SK-N-SH (cell line): Measurements from ENCODE around the gene CMBL.

ENCODE experiments used
- CHD2 ChIP-seq: fragments of 150-350 bp; IDR thresholded peaks from 2 replicates; pipeline ENCODE4 v1.6.1; 2018; ENCODE audit warnings: low read length; ENCODE audit not compliant: partially characterized antibody
- CTCF ChIP-seq: fragments of 200-600 bp; sonication (generic); IDR thresholded peaks from 2 replicates; pipeline ENCODE4 v1.6.1; 2017; ENCODE audit warnings: antibody characterized with exemption, mild to moderate bottlenecking, moderate library complexity
- EP300 ChIP-seq, 2 experiments: IDR thresholded peaks; 2 replicates each; pipeline versions ENCODE4 v1.4.0 to v1.6.1; 2012; ENCODE audit warnings: borderline replicate concordance in 1 of 2, low read depth in 1 of 2, low read length in 1 of 2
- EZH2phosphoT487 ChIP-seq: fragments of 200-600 bp; sonication (generic); IDR thresholded peaks from 2 replicates; pipeline ENCODE4 v1.6.1; 2017; ENCODE audit warnings: low read depth, mixed run types, mild to moderate bottlenecking, antibody characterized with exemption, moderate library complexity, borderline replicate concordance
- FOSL2 ChIP-seq: IDR thresholded peaks from 2 replicates; pipeline ENCODE4 v1.4.0; 2012; ENCODE audit warnings: low read depth, mild to moderate bottlenecking, moderate library complexity, borderline replicate concordance
- GABPA ChIP-seq: IDR thresholded peaks from 2 replicates; pipeline ENCODE4 v1.4.0; 2012; ENCODE audit warnings: low read depth, mild to moderate bottlenecking
- MAX ChIP-seq: IDR thresholded peaks from 2 replicates; pipeline ENCODE4 v1.4.0; 2012; ENCODE audit warnings: low read depth
- MXI1 ChIP-seq: IDR thresholded peaks from 2 replicates; pipeline ENCODE4 v1.6.1; 2012; ENCODE audit warnings: mild to moderate bottlenecking, low read depth, low read length, improper control_type of control experiment
- NFIC ChIP-seq: IDR thresholded peaks from 2 replicates; pipeline ENCODE4 v1.4.0; 2012; ENCODE audit warnings: borderline replicate concordance
- POLR2AphosphoS5 ChIP-seq: IDR thresholded peaks from 2 replicates; pipeline ENCODE4 v1.6.1; 2012; ENCODE audit warnings: low read depth, low read length
- RAD21 ChIP-seq: IDR thresholded peaks from 2 replicates; pipeline ENCODE4 v1.6.1; 2012; ENCODE audit warnings: mild to moderate bottlenecking, low read length
- REST ChIP-seq: IDR thresholded peaks from 2 replicates; pipeline ENCODE4 v1.6.1; 2012; ENCODE audit warnings: mild to moderate bottlenecking, low read depth, low read length, moderate library complexity
- TAF1 ChIP-seq: IDR thresholded peaks from 2 replicates; pipeline ENCODE4 v1.6.1; 2012; ENCODE audit warnings: low read depth, mild to moderate bottlenecking, low read length, moderate library complexity, borderline replicate concordance
- USF2 ChIP-seq: fragments of 150-350 bp; IDR thresholded peaks from 2 replicates; pipeline ENCODE4 v1.6.1; 2017; ENCODE audit warnings: antibody characterized with exemption, low read length, low read depth, borderline replicate concordance

- TF ChIP-seq CTCF, result no peak
- no peak for TF ChIP-seq MXI1
- TF ChIP-seq MAX, result no peak
- no peak for TF ChIP-seq EP300 (IDR thresholded peaks at IDR 0.05; ENCODE audit: borderline replicate concordance in 1 of 2, low read depth in 1 of 2, low read length in 1 of 2)
- TF ChIP-seq EZH2phosphoT487, result no peak
- no peak for TF ChIP-seq USF2
- TF ChIP-seq FOSL2, result no peak
- TF ChIP-seq GABPA, result no peak
- TF ChIP-seq POLR2AphosphoS5, result no peak
- TF ChIP-seq TAF1, result no peak
- no peak for TF ChIP-seq NFIC
- no peak for TF ChIP-seq RAD21
- no peak for TF ChIP-seq CHD2
- no peak for TF ChIP-seq REST
These were observed 15.9 kb downstream of the CMBL start for GRCh38 chr5:10291692-10292339.
